HG03378 (cell line): ENCODE data around the gene RALGAPB.

ENCODE experiments used
- ATAC-seq: cut with Tn5 transposase; IDR thresholded peaks from one replicate; pipeline ENCODE4 v1.9.1; 2021; ENCODE audit warnings: mild to moderate bottlenecking, moderate library complexity; ENCODE audit not compliant: unreplicated experiment

Gene RALGAPB

DNA sequence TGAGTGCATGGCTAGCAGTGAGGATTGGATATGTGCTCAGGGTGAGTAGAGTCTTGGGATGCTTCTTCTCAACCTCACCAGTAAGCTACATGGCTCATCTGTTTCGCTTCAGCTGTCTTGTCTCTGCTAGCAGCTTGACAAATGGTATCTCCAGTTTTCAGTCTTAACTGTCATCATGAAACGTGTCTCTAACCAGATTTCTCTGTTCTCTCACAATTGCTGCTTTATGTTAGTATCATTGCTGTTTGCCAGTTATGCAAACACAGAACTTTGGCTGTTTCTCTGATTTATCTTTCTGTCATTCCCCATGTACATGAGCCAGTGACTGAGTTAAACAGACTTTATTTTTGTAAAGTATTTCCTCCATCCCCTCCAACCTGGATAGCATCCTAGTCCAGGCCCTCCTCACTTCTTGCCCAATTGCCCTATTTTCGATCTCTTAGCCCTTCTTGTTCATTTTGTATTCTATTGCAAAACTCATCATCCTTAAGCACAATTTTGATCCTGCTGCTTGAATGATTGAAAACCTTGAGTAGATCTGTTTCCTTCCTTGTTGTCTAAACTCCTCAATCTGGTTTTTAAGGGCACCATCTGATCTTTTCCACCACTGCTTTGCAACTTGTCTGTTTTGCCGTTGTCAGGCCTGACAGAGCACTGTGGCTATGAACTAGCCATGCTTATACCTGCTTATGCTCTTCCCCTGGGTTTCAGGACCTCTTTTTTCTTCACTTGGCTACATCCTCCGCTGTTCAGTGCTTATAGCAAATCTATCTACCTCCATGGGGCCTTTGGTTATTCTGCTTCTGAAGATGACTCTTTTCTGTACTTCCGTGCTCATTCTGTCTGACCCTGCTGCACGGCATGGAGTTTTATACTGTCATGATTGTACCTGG lies 70.6 kb downstream of the RALGAPB start:
- no peak for ATAC-seq

DNA sequence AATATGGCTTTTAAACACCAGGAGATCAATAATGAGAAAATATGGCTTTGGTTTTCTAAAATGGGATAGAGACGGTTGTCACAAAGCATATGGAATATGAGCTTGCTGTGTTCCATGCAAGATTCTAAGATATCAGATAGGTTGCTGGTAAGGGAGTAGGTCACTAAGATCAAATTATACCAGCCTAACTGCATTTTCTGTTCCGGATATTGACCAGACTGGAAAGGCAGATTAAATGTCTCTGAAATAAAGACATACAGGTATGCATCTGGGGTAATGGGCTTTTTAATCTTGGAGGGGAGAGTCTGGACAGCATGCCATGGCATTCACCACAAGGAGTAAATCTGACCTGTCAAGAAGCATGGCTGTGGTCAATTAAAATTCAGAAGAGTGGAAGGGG lies 73.1 kb downstream of the RALGAPB start:
- ATAC-seq = no peak

DNA sequence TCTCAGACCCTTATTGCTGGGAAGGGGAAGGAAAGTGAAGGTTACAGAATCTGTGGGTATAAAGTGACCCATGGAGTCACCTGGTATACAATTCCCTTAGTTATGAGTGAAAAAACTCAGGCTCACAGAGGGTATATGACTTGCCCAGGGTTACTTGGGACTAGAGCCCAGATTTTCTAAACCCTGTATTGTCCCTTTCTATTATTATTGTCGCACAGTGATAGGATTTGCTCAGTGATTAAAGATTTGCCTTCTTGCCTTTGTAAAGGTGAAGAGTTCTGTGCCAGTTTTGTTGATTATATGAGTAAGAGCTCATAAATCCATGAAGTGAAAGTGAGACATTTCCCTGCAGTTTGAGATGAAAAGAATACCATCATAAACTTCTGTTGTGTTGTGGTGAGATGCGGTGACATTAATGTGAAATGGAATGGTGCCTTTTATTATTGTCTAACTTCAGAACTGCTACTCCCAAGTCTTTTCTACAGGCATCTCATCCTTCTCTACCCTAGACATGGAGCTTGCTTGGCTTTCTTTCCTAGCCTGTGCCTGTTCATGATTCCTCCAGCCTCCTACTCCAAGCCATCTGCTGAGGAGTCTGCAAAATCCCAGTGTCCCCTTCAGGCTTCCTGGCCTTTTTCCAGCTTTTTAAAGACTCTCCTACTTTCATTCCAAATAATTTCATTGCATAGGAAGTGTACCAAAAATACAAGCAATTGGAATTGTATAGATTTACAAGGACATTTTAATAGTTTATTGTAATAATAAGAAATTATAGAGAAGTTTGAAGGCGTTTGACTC lies 74.8 kb downstream of the RALGAPB start:
- ATAC-seq = no peak

DNA sequence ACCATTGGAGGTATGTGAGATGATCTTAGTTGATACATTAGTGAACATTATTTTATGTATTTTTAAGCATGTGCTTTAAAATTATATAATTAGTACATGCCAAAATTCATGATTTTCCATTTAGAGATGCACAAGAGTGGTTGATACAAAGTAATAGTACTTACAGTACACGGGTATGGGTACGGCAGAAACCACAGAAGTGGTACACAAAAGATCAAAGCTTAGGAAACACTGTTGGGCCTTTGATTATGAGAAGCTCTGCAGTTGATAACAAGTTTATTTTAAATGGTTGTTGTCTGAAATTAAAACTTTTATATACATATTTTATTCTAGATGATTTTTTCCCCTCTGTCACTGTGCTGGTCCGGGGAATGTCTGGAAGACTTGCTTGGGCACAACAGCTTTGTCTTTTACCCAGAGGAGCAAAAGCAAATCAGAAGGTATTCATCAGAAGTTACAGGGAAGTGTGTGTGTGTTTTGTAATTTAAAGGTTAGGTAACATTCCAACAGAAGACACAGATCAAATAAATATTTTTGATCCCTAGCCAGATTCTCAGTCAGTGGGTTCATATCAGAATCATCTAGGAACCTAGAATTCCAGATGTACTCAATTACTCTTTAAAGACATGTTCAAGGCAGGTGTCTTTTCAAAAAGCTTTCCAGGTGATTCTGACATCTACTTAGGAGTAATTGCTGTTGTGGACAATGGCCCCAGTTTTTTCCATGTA lies 75.9 kb downstream of the RALGAPB start:
- no peak for ATAC-seq

DNA sequence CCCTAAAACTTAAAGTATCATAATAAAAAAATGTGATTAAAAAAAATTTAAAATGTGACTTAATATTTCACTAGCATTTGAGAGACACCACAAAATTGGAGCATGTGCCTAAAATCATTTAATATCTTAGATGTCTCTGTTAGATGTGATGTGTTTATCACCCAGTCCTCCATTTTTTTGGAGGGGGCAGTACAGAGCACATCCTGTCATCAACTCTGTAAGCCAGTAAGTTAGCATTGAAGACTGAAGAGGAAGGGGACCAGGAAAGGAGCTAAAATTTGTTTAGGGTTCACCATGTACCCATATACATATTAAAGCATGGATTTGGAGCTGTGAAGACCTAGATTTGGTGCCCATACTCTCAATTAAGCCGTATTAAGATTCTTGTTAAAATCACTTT lies 77.6 kb downstream of the RALGAPB start:
- ATAC-seq = no peak

DNA sequence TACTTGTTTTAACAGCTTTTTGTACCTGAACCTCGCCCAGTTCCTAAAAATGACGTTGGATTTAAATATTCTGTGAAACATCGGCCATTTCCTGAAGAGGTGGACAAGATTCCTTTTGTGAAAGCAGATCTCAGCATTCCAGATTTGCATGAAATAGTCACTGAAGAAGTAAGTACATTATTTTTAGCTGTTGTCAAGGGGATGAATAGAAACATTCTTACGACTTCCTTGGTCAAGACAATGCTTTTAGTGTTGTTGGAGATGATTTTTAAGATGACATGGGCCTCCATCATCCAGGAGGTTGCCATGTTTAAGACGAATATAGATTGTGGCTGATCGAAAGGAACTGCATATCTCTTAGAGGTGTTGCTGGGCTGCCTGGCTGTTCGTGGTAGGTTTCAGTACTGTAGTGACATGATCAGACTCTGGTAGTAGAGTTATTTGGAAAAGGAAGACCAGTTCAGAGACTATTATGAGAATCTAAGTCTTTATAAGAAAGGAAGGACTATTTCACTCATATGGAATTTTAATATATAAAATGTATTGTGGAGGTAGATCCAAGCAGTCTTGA lies 78.5 kb downstream of the RALGAPB start:
- ATAC-seq = no peak

DNA sequence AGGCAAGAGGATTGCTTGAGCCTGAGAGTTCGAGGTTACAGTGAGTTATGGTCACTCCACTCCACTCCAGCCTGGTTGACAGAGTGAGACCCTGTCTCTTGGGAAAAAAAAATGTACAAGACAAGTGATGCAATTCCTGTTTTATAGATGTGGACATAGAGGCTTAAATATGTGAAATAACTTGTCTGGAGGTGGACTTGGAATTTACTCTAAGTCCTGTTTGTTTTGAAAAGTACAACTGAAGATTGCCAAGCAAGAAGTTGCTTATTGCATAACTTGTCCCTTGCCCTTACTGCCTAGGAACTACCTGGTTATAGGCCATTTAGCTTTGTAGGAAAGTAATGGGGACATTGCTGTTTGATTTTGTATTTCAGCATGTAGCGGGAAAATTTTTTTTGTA lies 82.3 kb downstream of the RALGAPB start:
- ATAC-seq = no peak

DNA sequence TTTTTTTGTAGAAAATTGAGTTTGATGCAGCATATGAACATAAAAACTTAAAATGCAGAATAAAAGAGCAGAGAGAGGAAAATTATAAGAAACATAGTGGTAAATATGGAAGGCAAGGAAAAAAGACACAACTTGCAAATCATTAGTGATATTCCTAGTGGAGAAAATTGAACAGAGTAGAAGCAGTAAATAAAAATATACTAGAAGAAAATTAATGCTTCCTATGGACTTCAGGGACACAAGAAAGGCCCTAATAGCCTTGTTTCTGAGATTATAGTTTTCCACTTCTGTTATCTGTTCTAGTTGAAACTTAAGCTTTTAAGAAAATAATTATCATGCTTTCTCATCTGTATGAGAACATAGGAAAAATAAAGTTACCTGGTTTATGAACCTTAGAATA lies 82.8 kb downstream of the RALGAPB start:
- ATAC-seq = no peak

DNA sequence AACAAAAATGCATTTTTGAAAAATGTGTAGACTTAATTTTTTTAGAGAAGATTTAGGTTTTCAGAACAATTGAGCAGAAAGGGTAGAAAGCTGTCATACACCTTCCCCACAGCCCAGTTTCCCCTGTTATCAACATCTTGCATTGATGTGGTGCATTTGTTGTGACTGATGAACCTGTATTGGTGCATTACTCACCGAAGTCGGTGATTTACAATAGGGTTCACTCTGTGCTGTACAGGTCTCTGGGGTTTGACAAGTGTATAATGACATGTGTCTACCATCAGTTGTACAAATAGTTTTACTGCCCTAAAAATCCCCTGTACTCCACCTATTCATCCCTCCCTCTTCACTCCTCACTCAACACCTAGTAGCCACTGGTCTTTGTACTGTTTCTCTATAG lies 84.5 kb downstream of the RALGAPB start:
- no peak for ATAC-seq

DNA sequence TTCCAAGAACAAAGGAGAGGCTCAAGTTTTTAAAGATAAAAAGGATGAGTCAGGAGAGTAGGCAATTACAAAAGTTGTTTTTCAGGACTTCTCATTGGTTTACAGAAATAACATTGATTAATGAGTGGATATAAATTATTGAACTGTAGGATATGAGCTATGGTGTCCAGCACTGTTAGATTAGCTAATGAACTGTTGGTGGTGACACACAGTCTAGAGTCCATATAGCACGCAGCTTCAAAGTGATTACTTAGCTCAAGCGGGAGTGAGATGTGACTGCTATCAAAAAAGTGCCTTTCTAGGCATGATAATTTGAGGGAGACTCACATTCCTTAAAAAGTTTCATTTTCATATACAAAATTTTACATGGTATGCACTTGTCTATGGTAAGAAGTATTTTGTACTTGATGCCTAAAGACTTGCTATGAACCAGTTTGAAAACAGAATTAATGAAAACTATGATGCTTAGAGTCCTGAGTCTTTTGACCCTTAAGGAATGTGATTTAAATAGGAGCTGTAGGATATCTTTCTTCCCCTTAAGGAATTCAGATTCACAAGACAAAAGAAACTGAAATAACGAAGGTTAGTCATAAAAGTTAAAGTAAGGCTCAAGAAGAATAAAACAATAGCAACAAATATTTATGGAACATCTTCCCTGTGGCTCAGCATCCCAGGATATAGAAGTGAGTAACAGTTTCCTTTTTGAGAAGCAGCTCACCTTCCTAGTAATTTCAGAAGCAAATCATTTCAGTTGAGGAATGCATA lies 86.1 kb downstream of the RALGAPB start:
- ATAC-seq = no peak

DNA sequence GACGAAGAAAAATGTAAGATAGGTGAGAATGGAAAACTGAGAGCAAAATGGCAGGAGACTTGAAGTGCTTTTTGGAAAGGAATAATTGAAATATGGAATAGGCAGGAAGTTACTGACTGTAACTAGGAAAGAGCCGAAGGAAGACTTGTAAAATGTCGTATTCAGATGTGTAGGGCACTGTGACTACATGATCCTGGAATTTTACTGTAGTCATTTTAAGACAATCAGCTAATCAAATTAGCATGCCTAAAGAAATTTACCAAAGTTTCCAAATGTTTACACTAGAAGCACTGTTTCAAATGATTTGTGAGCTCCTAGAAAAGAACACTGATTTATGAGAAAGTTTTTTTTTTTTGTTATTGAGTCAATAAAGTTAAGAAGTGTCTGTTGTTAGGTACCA lies 87.1 kb downstream of the RALGAPB start:
- ATAC-seq = no peak

DNA sequence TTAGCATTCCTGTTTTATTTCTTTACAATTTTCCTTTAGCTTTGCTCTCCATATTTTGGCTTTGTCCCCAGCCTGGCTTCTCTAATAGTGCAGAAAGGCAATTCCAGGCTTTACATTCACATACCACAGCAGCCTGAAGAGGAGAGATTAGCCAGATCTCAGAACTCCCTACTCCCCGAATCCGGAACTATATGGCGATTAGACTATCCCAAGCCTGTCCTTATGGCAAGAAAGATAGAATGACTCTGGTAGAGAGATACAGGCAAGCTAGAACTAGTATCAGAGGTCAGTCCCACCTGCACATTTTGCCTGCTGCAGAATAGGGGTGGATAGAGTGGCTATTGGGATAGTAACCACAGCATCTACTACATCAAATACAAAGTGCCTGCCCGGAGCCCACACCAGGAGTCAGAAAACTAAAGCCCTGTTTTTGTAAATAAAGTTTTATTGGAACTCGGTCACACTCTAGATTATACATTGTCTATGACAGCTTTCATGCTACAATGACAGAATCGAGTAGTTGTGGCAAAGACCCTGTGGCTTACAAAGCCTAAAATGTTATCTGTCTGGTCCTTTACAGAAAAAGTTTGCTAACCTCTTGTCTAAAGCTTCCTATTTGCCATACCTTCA lies 91.3 kb downstream of the RALGAPB start:
- ATAC-seq = no peak

DNA sequence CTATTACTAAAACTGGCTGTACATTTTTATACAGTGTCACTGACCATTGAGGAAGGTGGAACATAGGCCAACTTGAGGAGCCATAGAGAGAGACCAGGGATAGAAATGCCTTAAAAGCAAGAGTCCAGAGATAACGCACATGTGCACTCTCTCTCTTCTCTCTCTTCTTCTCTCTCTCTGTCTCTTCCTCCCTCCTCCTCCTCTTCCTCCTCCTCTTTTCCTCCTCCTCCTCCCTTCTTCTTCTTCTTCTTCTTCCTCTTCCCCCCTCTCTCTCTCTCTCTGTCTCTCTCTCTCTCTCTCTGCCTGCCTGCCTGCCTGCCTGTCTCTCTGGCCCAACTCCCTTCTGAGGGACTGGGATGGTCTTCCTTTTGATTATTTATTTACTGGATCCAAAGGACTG lies 92.0 kb downstream of the RALGAPB start:
- no peak for ATAC-seq

DNA sequence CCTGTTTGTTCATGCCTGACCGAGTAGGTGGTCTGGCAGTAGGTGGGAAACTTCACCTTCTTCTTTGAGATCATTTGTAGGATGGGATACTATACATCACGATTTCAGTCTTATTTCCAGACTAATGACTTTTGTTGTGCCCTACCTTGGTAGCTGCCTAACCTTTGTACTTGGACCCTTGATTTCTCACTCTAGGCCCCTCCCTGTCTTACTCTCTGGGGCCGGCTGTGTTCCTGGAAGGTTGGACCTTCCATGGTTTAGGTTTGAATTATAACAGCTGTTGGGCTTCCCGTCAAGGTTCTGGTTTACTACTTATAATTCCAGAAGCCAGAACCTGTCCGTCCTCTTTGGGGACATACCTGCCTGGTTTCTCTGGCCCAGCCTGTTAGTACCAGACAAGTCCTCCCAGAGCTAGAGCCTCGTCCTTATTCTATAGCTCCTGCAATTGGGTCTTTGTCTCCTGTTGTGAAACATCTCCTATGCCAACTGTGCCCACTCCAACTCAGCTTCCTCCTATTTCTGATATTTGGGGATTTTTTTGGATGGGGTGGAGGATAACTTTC lies 93.5 kb downstream of the RALGAPB start:
- no peak for ATAC-seq

DNA sequence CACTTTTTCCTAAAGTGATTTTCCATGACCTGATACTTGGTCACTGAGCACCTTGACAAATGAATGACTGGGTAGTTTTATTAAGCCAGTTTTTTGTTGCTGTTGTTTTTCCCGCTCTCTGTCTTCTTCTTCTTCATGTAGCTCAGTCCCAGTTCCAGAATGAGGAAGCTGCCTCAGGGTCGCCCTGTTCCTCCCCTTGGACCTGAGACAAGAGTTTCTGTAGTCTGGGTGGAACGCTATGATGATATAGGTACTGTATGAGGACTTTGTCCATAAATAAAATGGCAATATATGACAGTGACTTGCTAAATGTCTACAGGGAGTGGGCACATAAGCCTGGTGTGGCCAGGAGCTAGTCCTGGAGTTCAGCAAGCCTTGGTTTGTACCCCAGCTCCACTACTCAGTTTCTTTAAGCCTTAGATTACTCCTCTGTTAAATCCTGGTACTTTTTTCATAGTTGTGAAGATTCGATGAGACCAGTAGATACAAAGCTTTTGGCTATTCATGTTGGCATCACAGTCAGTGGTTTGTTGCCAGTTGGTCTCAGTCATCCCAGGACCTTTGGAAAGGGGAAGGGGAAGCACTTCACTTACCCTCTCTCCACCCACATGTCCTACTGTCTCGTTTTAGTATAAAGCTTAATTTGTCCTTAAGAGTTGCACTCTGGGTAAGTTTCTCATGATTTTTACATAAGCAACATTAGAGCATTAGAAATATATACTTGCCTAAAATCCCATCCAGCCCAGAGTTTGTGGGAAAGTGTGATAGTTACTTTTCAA lies 97.3 kb downstream of the RALGAPB start:
- ATAC-seq = no peak

DNA sequence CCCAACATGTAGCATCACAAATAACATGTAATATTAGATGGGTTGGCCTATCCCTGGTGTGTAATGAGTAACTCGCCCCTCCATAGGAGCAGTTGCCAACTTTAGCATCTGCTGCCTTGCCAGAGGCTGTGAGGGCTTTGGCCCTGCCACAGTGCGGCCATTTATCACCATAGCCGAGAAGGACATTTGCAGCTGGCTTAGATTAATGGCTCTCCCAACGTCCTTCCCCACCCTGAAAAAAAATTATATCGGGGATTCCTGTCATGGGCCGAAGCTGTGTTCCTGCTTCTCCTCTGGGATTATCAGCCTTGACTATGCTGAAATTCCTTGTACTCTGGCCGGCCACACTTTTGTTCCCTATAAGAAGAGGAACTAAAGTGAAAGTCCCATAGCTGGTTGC lies 100.8 kb downstream of the RALGAPB start:
- no peak for ATAC-seq

DNA sequence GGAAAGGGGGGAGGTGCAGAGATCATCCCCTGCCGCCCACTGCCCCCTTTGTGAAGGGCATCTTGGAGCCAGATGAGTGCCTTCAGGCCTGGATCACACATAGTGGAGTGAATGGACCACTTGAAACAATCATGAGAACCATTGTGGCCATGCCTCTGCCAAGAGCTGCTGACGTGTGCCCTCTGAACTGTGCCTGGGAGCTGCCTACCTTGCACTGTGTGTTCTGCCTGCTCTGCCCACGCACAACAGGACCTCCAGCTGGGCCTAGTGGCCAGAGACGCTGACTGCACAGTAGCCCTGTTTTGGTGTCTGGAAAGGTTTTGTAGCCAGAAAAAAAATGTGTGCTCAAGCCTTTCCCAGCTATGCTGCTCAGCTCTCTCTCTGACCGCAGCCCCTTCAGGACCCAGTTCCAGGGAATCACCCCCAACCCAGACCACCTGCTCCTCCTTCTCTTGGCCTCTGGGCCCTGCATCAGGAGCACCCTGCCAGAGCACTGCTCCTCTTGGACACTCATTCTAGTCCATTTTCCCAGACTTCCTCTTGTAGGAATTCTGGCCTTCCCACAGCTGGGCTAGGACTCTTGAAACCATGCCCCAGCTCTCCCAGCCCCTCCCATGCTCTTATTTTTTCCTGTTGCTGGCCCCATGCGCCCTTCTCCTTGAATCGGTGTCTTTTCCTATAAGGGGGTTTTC lies 106.7 kb downstream of the RALGAPB start:
- no peak for ATAC-seq

DNA sequence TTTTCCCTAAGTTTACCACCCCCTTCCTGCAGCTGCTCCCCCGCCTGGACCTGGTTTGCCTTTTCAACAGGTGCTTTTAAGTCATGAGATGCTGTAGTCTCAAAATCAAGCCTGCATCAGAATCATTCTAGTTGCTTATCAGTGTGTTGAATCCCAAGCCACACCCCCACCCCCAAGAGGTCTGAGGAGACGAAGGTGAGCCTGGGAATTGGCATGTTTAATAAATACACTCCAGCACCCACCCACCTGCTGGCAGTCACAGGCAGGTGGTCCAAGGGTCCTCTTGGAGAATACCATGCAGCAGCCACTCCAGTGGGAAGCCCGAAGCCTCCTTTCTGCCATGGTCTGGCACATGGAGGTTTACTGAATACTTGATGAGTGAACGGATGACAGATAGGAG lies 107.3 kb downstream of the RALGAPB start:
- ATAC-seq = no peak
